Heart right ventricle (tissue), 16 donors: ENCODE results near the gene BMP3. TPM values are rescaled to one million over a fixed set of nuclear protein-coding genes. Genes with fewer than 3 reads are reported as not detected.

Experiments used
- ATAC-seq, 8 donors: fragments of 200-7000 bp; cut with Tn5 transposase; one replicate each; pipeline ENCODE4 v1.9.1; 2020; ENCODE audit warnings: mild to moderate bottlenecking in 8 of 8, moderate library complexity in 8 of 8, moderate number of reproducible peaks in 1 of 8
- DNase-seq, 2 donors: peaks; one replicate each; pipeline ENCODE4 v3.0.0-alpha.2; 2020
- H3K27ac ChIP-seq, 10 donors: fragments of 200-600 bp; sonication (generic) in 2 of 10; one replicate each; pipeline versions ENCODE4 v1.5.0 to v1.8.0; 2020 to 2022; ENCODE audit warnings: mild to moderate bottlenecking in 3 of 10
- H3K27me3 ChIP-seq, 7 donors: fragments of 200-600 bp; one replicate each; pipeline ENCODE4 v1.8.0; 2021 to 2022; ENCODE audit warnings: mild to moderate bottlenecking in 2 of 7
- H3K36me3 ChIP-seq, 9 donors: fragments of 200-600 bp; sonication (generic) in 1 of 9; one replicate each; pipeline versions ENCODE4 v1.5.0 to v1.8.0; 2020 to 2022; ENCODE audit warnings: mild to moderate bottlenecking in 2 of 9
- H3K4me1 ChIP-seq, 9 donors: fragments of 200-600 bp; sonication (generic) in 1 of 9; one replicate each; pipeline versions ENCODE4 v1.5.0 to v1.8.0; 2020 to 2022; ENCODE audit warnings: mild to moderate bottlenecking in 4 of 9
- H3K4me3 ChIP-seq, 10 donors: fragments of 200-600 bp; sonication (generic) in 2 of 10; one replicate each; pipeline versions ENCODE4 v1.5.0 to v1.8.0; 2020 to 2022; ENCODE audit warnings: mild to moderate bottlenecking in 7 of 10, moderate library complexity in 2 of 10
- H3K9me3 ChIP-seq, 11 donors: fragments of 200-600 bp in 10 of 11; sonication (generic) in 2 of 11; one replicate each; pipeline versions ENCODE4 v1.5.0 to v1.8.0; 2013 to 2022; ENCODE audit warnings: mild to moderate bottlenecking in 2 of 11, control low read depth in 1 of 11, moderate library complexity in 1 of 11
- WGBS, 2 donors: extraction: QIAGEN DNeasy Blood & Tissue Kit; methylation state at CpG; one replicate each; pipeline ENCODE4 v1.1.7; 2013; ENCODE audit warnings: inconsistent platforms in 1 of 2; 5-methylcytosine and 5-hydroxymethylcytosine counted together
- intact Hi-C, 10 donors: fragments of 100-400 bp; cut with DNase I; formaldehyde crosslinking; loops; one replicate each; pipeline versions ENCODE4 v1.11.1 to v1.14.2; 2022
- polyA plus RNA-seq, 2 donors: library from polyadenylated mRNA; stranded (reverse); fragments of 200-250 nt; gene quantifications; one replicate each; pipeline ENCODE4 v1.2.3, GENCODE V29; 2013
- total RNA-seq, 10 donors: library from RNA; stranded (reverse); fragmentation: NEBNext Ultra II Directional in 3 of 10; extraction: Animal tissue kit (Norgen Biotek cat#: 25700) in 3 of 10; gene quantifications; one replicate each; pipeline versions ENCODE4 v1.2.1 to v1.2.4, GENCODE V29; 2021 to 2023
- TF ChIP-seq, protein P1 (sequence below), 9 donors: fragments of 200-600 bp; sonication (generic) in 2 of 9; IDR thresholded peaks; one replicate each; pipeline versions ENCODE4 v1.5.0 to v1.8.0; 2021 to 2022; ENCODE audit warnings: antibody characterized with exemption in 9 of 9, mild to moderate bottlenecking in 5 of 9, moderate library complexity in 1 of 9
- donor health status: Arrhythmogenic right ventricular cardiomyopathy.
- donor health status: ischemic (EF 13 %, LVEDD 7.1; RV severe dilation, severe dysfunction).
- donor health status: healthy with polysubstance abuse.
- donor health status: DM: no; HTN: yes; CAD: no.
- donor health status: DM: no; HTN: no; CAD: no.
- donor health status: ischemic (EF 25% LVEDD 6.9; RV normal size, moderate dysfunction).
- donor health status: ischemic (EF 25% LVEDD 5.7; RV mildly dilated, moderate dysfunction).
- donor health status: healthy.
- donor health status: DM: yes; HTN: yes; CAD: no.
- donor health status: Ischemic cardiomyopathy.
- donor health status: ischemic (EF 35%, LVEDD 5.7; RV mildly dilated, moderate dysfunction).
- donor health status: nonischemic (EF 11% LVEDD 7.7; RV severe dilation, severe dysfunction).
- donor health status: DM: yes; HTN: yes; CAD: no.
- donor health status: PGD.
- donor health status: ischemic (EF 29% LVEDD 5.4; RV normal size, mild dysfunction).
- donor health status: nonischemic (EF 23%, LVEDD 6.1; RV moderate dilation, normal function).

Gene BMP3
- total and polyA plus RNA-seq, 12 donors = 0.12 TPM; not detected in 11

DNA sequence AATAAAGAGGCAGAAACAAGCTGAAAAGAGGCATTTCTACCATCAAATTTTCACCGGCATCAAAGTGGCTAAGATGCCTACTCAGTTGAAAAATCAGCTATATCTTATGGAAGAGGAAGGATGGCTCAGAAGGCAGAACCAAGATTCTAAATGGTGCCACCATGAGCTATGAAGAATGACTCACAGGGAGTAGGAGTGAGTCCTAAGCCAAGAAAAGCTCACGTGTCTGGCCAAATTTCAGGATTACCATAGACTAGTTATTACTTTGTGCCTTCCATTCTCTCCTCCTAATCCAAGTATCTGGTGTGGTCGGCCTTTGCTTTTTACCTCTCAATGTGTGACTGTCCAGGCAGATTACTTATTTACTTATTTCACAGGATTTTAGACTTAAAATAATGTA lies 54.8 kb downstream of the BMP3 start:
- no peaks in the 10 kb centered on the region for H3K4me1 ChIP-seq
- no peaks in the 10 kb centered on the region for H3K36me3 ChIP-seq
- ATAC-seq (no peak), DNase-seq (no peak)
- H3K4me3 ChIP-seq = no peak overlapping the region
- TF ChIP-seq, protein P1, sequence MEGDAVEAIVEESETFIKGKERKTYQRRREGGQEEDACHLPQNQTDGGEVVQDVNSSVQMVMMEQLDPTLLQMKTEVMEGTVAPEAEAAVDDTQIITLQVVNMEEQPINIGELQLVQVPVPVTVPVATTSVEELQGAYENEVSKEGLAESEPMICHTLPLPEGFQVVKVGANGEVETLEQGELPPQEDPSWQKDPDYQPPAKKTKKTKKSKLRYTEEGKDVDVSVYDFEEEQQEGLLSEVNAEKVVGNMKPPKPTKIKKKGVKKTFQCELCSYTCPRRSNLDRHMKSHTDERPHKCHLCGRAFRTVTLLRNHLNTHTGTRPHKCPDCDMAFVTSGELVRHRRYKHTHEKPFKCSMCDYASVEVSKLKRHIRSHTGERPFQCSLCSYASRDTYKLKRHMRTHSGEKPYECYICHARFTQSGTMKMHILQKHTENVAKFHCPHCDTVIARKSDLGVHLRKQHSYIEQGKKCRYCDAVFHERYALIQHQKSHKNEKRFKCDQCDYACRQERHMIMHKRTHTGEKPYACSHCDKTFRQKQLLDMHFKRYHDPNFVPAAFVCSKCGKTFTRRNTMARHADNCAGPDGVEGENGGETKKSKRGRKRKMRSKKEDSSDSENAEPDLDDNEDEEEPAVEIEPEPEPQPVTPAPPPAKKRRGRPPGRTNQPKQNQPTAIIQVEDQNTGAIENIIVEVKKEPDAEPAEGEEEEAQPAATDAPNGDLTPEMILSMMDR (IDR thresholded peaks at IDR 0.05) = no peak
- intact Hi-C loops = no loop called here
- H3K9me3 ChIP-seq = no peaks in the 10 kb centered on the region
- 82 to 83% methylated on average over 3 of the region's 3 CpGs for WGBS, 2 donors
- H3K27me3 ChIP-seq = no peaks in the 10 kb centered on the region
- H3K27ac ChIP-seq = no peak overlapping the region

DNA sequence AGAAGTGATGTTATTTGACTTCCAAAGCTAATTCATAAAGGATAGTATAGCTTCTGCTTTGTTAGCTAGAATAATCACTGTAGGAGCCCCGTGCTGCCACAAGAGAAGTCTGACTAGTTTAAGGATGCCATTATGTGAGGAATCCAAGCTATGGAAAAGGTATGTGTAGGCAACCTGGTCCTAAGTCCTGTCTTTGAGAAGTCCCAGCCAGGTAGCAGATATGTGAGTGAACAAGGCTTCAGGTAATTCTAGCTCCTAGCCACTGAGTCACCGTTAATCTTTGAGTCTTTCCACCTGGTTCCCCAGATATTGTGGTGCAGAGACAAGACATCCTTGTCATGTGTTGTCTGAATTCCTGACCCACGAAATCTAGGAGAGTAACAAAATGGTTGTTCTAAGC lies 55.5 kb downstream of the BMP3 start:
- no peaks in the 10 kb centered on the region for H3K36me3 ChIP-seq
- DNase-seq = no peak
- no peak overlapping the region for H3K4me3 ChIP-seq
- no peak for ATAC-seq
- 72 to 74% methylated on average over 3 of the region's 3 CpGs for WGBS, 2 donors
- H3K9me3 ChIP-seq = no peaks in the 10 kb centered on the region
- TF ChIP-seq, protein P1 (IDR thresholded peaks at IDR 0.05) = no peak
- H3K27me3 ChIP-seq = no peaks in the 10 kb centered on the region
- H3K4me1 ChIP-seq = no peaks in the 10 kb centered on the region
- intact Hi-C loops = no loop called here
- no peak overlapping the region for H3K27ac ChIP-seq

DNA sequence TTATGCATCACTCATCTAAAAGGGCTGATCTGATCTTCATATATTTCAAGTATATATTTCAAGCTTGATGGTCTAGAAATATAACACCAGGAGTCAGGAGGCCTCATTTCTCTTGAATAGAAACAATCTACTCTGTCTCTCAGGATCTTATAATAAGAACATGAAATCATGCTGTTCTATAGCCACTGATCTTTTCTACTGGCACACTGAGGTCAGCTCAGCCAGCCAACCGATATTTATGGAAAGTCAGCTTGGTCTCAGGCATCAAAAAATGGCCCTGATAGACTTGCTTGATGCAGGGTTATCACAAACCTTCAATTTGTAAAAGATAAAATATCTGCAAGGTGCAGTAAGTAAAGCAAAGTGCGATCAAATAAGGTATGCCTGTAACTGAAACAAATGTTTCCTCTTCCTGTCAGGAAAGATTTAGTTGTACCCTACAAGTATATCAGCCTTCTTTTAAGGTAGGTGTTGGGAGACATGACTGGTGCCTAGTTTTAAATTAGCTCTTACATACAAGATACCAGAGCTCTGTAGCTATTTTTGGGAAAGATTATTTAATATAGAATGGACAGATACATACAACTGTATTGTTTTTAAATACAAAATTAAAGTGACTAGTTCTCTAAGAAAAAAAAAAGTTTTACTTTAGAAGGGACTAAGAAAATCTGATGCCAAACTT lies 63.4 kb downstream of the BMP3 start:
- H3K4me1 ChIP-seq = peaks cover 0 to 3% (median 0%) of the 10 kb centered on the region in 9 donors
- TF ChIP-seq, protein P1 (IDR thresholded peaks at IDR 0.05) = no peak
- 40 to 56% methylated on average over 2 of the region's 2 CpGs for WGBS, 2 donors
- peaks cover 0 to 17% (median 0%) of the 10 kb centered on the region in 11 donors for H3K9me3 ChIP-seq
- H3K36me3 ChIP-seq = no peaks in the 10 kb centered on the region
- intact Hi-C loops = no loop called here
- H3K27me3 ChIP-seq = no peaks in the 10 kb centered on the region
- DNase-seq (no peak), ATAC-seq (peak in 2 of 8 donors; percentile 50 to 61)
- H3K4me3 ChIP-seq = no peak overlapping the region
- H3K27ac ChIP-seq = no peak overlapping the region

DNA sequence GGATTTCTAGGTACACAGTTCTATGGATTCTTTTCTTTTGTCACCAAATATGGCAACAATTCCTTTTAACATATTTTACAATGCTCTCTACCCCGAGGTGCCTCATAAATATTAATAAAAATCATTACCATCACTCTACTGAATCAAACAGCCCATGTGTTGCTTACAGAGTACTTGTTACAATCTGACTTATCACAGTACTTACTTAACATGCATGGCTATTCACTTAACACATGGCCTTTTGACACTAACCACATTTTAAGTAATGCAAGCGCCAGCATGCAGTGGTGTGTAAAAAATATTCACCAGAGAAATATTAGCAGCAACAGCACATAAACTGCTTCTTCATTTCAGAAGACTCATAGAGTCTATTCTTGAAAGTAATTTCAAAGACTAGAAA lies 64.9 kb downstream of the BMP3 start:
- Histone ChIP-seq H3K27ac (no peak overlapping the region), H3K4me3 (no peak overlapping the region), H3K36me3 (no peaks in the 10 kb centered on the region), H3K9me3 (peaks cover 0 to 17% (median 0%) of the 10 kb centered on the region in 11 donors), H3K4me1 (peaks cover 0 to 3% (median 0%) of the 10 kb centered on the region in 9 donors), H3K27me3 (no peaks in the 10 kb centered on the region)
- no peak for ATAC-seq
- no peak for DNase-seq
- TF ChIP-seq, protein P1 (IDR thresholded peaks at IDR 0.05) = no peak
- WGBS, 2 donors = 51 to 60% methylated on average over 2 of the region's 2 CpGs
- intact Hi-C loops = no loop called here
